Right renal pelvis (tissue), 4 donors: Measurements from ENCODE around the gene COPG1. TPM values are rescaled to one million over a fixed set of nuclear protein-coding genes. Genes with fewer than 3 reads are reported as not detected.

Experiments
- DNase-seq, 4 donors: peaks; one replicate each; pipeline ENCODE4 v3.0.0-alpha.2; 2013; ENCODE audit warnings: low read depth in 4 of 4, low spot score in 3 of 4, missing footprints in 1 of 4
- polyA plus RNA-seq, 4 donors: library from polyadenylated mRNA; unstranded; fragments of 120-200 nt; gene quantifications; one replicate each; pipeline ENCODE4 v1.2.1, GENCODE V29; 2013; ENCODE audit not compliant: insufficient read length in 4 of 4

Gene COPG1
- polyA plus RNA-seq, 4 donors, result 151 to 163 (median 153) TPM

DNA sequence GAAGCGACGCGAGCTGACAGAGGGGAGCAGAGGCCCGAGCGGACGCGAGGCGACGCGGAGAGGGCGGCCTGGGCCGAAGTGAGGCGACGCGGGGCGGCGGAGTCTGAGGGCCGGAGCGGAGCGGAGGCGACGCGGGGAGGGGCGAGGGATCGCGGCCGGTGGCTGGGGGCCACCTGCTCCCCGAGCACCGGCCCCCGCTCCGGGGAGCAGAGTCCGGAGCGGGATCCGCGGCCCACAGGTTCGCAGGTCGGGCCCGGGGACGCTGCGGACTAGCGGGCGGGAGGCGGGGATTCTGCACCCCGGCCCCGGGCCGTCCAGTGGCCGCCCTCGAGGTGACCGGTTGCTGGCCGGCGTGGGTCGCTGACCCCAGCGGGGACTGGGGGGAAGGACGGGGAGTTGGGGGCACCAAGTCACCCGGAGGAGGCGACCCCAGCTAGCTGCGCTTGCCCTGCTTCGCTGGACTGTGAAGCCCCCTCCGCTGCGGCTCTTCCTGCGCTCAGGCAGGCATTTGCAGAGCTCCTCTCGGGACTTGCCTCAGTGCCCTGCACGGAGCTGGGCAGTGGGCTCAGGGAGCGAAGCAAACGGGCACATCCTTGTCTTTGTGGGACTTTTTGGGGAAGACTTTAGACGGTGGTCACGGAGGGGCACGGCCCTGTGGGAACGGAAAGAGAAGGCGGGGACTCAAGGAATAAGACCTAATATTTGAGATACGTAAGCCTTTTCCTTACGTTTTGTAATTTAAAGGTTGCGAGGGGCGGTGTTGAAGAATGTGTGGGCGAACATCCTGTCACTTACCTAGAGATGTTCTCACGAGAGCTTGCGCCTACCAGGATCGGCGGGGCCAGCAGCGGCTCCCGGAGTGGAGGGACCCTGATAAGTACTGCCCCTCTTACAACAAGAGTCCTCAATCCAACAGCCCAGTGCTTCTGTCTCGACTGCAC, 29.8 kb downstream of the COPG1 start:
- peak; percentile 15 to 50 (median 24) for DNase-seq

DNA sequence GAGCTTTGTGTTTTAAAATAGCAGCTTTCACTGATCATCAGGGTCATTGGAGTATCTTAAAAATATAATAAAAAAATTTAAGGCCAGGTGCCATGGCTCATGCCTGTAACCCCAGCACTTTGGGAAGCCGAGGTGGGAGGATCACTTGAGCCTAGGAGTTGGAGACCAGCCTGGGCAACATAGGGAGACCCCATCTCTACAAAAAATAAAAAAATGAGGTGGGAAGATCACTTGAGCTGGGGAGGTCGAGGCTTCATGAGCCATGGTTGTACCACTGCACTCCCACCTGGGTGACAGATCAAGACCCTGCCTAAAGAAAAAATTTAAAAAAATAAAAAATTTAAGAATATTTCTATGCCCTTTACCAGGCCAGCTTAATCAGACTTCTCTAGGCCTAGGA, 30.8 kb downstream of the COPG1 start:
- DNase-seq, result no peak

DNA sequence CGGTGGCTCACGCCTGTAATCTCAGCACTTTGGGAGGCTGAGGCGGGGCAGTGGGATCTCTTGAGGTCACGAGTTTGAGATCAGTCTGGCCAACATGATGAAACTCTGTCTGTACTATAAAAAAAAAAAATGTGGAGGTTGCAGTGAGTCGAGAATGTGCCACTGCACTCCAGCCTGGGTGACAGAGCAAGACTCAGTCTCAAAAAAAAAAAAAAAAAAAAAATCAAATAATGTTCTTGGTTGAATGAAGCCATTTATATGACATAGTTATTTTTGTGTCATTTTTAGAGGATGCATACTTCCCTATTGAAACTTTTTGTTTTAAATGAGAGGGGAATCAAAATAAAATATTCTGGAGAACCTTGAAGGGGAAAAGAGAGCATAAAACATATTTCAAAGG, 32.3 kb downstream of the COPG1 start:
- DNase-seq, result no peak

DNA sequence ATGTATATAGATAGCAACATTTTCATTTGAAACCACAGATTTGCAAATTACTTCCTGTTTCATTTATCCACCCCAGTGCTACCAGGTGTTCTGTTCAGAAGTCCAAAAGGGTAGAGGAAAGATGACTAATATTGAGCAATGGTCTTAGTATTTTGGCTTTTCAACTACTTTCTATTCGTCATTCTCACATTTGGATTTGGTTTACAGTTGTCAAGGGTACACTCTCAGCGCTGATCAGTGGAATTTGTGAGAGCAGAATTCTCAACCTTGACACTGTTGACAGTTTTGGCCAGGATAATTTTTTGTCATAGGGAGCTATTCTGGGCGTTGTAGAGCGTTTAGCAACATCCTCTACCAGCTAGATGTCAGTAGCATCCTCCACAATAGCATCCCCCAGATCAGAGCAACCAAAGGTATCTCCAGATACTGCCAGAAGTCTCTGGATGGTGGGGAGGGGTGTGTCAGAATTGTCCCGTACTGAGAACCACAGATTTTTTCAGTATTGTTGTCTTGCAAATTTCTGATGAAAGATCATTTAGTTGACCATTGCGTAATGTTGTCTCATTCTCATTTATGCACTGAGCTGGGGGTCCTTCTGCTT, 33.4 kb downstream of the COPG1 start:
- DNase-seq, result no peak

GRCh38 chr3:129286081-129286480, 36.7 kb downstream of the COPG1 start:
- DNase-seq, result no peak

DNA sequence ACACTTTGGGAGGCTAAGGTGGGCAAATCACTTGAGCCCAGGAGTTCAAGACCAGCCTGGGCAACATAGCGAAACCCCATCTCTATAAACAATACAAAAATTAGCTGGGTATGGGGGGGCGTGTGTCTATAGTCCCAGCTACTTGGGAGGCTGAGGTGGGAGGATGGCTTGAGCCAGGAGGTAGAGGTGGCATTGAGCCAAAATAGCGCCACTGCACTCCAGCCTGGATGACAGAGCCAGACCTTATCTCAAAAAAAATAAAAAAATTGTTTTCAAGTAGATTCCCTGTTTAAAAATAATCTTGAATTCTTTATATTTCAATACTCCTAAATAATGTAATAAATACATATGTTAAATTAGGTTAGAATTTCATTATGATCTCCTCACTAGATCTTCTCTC, 39.0 kb downstream of the COPG1 start:
- no peak for DNase-seq

DNA sequence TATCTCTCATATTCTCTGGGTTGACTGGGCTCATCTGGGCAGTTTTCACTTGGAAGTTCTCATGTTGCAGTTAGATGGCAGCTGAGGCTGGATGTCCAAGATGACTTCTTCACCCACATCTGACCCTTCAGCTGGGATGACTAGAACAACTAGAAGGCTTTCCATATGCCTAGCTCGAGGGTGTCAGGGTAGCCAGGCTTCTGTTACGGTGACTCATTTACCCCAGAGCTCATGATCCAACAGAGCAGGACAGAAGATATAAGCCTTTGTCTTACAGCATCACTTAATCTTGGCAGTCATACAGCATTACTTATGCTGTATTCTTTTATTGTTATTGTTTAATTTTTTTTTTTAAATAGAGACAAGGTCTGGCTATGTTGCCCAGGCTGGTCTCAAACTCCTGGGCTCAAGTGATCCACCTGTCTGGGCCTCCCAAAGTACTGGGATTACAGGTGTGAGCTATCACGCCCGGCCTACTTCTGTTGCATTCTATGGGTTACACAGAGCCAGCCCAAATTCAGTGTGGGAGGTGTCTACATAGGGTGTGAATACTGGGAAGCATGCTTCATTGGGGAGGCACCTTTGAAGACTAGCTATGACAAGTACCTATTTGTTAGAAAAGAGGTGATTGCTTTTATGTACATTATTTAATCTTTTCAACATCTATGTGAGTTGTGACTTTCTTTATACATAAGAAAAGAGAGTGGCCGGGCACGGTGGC, 40.0 kb downstream of the COPG1 start:
- DNase-seq, result no peak

DNA sequence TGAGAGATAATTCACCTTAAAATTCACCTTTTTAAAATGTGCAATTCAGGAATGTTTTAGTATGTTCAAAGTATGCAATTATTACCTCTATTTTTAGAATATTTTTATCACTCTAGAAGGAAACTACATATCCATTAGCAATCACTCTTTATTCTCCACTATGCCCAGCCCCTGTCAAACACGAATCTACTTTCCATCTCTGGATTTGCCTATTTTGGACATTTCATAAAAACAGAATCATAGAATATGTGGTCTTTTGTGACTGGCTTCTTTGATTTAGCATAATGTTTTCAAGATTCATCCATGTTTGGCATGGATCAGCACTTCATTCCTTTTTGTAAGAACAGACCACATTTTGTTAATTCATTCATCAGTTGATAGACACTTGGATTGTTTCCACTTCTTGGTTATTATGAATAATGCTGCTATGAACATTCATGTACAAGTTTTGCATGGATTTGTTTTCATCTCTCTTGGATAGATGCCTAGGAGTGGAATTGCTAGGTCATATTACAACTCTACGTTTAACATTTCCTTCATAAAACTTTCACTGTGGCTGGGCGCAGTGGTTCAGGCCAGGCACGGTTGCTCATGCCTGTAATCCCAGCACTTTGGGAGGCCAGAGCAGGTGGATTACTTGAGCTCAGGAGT, 42.0 kb downstream of the COPG1 start:
- no peak for DNase-seq

DNA sequence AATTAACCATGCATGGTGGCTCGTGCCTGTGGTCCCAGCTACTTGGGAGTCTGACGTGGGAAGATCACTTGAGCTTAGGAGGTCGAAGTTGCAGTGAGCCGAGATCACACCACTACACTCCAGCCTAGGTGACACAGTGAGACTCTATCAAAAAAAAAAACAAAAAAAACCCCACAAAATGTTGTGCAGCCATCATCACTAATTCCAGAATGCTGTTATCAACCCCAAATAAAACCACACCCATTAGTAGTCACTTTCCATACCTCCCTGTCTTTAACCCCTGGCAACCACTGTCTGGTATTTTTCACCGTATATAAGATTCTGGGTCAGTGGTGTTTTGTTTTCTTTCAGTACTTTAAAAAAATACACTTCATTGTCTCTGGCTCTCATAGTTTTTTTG, 45.9 kb downstream of the COPG1 start:
- no peak for DNase-seq

- no peak for DNase-seq
Observed at GRCh38 chr3:129304146-129304961, 54.9 kb downstream of the COPG1 start.

GRCh38 chr3:129304962-129305222, 55.5 kb downstream of the COPG1 start:
- DNase-seq, result no peak

DNA sequence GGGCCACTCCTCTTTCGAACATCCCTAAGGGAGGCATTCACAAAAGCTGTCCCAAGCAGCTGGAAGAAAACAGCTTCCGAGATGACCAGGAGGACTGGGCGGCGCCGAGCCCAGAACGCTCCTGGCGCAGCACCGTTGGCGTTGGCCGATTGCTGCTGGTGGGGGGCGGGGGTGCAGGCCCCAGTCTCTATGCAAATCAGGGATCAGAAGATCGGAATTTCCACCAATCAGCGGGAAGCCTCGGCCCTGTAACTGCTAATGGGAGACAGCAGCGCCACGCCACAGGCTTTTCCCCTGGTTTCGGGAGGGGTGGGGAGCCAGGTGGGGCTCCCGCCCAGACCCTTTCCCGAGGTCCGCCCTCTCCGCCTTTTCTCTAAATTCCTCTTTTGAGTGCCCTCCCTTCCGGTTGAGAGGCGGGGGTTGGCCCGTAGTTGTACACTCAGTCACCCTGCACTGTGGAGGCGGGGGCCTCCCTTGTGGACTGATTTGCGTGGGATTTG, 56.2 kb downstream of the COPG1 start:
- DNase-seq, result peak in 2 of 4 donors; percentile 66 to 74

DNA sequence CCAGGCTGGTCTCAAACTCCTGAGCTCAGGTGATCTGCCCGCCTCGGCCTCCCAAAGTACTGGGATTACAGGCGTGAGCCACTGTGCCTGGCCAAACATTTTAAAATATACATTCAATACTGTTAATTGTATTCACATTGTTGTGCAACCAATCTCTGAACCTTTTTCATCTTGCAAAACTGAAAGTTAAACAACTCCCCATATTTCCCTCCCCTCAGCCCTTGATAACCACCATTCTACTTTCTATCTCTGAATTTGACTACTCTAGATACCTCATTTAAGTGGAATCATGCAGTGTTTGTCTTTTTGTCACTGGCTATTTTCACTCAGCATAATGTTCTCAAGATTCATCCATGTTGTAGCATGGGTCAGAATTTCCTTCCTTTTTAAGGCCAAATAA, 59.2 kb downstream of the COPG1 start:
- no peak for DNase-seq

- no peak for DNase-seq
Observed at GRCh38 chr3:129310111-129311011, 61.0 kb downstream of the COPG1 start.

GRCh38 chr3:129311054-129311902, 61.9 kb downstream of the COPG1 start:
- no peak for DNase-seq

- DNase-seq, result no peak
Observed at GRCh38 chr3:129312021-129312639, 62.7 kb downstream of the COPG1 start.

- DNase-seq, result no peak
Observed at GRCh38 chr3:129312671-129313414, 63.4 kb downstream of the COPG1 start.
